Astrocyte (in vitro differentiated cells and primary cell): ENCODE measurements around the gene IL1RAPL2.

Experiments
- EZH2 ChIP-seq: IDR thresholded peaks from 2 replicates; pipeline ENCODE4 v1.6.1; 2012; ENCODE audit warnings: mild to moderate bottlenecking, low read length, inconsistent platforms; ENCODE audit not compliant: insufficient read depth
- TF ChIP-seq, protein P1 (sequence below): IDR thresholded peaks from 2 replicates; pipeline ENCODE4 v1.5.1; 2011; ENCODE audit warnings: low read depth, mild to moderate bottlenecking, inconsistent platforms, low read length, moderate library complexity; ENCODE audit not compliant: insufficient read depth

- TF ChIP-seq EZH2 = no peak
- TF ChIP-seq, protein P1, sequence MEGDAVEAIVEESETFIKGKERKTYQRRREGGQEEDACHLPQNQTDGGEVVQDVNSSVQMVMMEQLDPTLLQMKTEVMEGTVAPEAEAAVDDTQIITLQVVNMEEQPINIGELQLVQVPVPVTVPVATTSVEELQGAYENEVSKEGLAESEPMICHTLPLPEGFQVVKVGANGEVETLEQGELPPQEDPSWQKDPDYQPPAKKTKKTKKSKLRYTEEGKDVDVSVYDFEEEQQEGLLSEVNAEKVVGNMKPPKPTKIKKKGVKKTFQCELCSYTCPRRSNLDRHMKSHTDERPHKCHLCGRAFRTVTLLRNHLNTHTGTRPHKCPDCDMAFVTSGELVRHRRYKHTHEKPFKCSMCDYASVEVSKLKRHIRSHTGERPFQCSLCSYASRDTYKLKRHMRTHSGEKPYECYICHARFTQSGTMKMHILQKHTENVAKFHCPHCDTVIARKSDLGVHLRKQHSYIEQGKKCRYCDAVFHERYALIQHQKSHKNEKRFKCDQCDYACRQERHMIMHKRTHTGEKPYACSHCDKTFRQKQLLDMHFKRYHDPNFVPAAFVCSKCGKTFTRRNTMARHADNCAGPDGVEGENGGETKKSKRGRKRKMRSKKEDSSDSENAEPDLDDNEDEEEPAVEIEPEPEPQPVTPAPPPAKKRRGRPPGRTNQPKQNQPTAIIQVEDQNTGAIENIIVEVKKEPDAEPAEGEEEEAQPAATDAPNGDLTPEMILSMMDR = no peak
These were observed 1158.2 kb downstream of the IL1RAPL2 start for GRCh38 chrX:105723966-105724735.
